Lung (tissue), 12 donors: ENCODE measurements around the gene TMEM151A. TPM values are rescaled to one million over a fixed set of nuclear protein-coding genes. Genes with fewer than 3 reads are reported as not detected.

ENCODE experiments used
- ATAC-seq: fragments of 200-7000 bp; cut with Tn5 transposase; one replicate; pipeline ENCODE4 v1.9.1; 2020; ENCODE audit warnings: moderate number of reproducible peaks; ENCODE audit not compliant: insufficient read depth, low FRiP score
- DNase-seq, 3 donors: peaks; one replicate each; pipeline ENCODE4 v3.0.0-alpha.2; 2013 to 2017
- H3K27ac ChIP-seq, 2 donors: one replicate each; pipeline ENCODE4 v1.5.1; 2013; ENCODE audit warnings: mild to moderate bottlenecking in 2 of 2, moderate library complexity in 2 of 2, control low read depth in 1 of 2, inconsistent platforms in 1 of 2, low read depth in 1 of 2, low read length in 1 of 2
- H3K27me3 ChIP-seq, 3 donors: one replicate each; pipeline ENCODE4 v1.5.1; 2013; ENCODE audit warnings: low read length in 2 of 3; ENCODE audit not compliant: control insufficient read depth in 3 of 3, insufficient read depth in 3 of 3
- H3K36me3 ChIP-seq, 4 donors: one replicate each; pipeline ENCODE4 v1.5.1; 2013; ENCODE audit warnings: low read length in 4 of 4, mild to moderate bottlenecking in 1 of 4, moderate library complexity in 1 of 4; ENCODE audit not compliant: control insufficient read depth in 4 of 4, insufficient read depth in 4 of 4
- H3K4me1 ChIP-seq, 5 donors: one replicate each; pipeline ENCODE4 v1.5.1; 2013; ENCODE audit warnings: low read length in 5 of 5, mild to moderate bottlenecking in 2 of 5, moderate library complexity in 1 of 5; ENCODE audit not compliant: control insufficient read depth in 5 of 5, insufficient read depth in 5 of 5
- H3K4me3 ChIP-seq: one replicate; pipeline ENCODE4 v1.5.1; 2013; ENCODE audit warnings: mild to moderate bottlenecking, control low read depth, moderate library complexity
- H3K9ac ChIP-seq, 2 donors: one replicate each; pipeline ENCODE4 v1.5.1; 2013; ENCODE audit warnings: low read length in 2 of 2, control low read depth in 1 of 2; ENCODE audit not compliant: insufficient read depth in 1 of 2
- H3K9me3 ChIP-seq, 4 donors: one replicate each; pipeline ENCODE4 v1.5.1; 2013; ENCODE audit warnings: low read length in 3 of 4, mild to moderate bottlenecking in 1 of 4, moderate library complexity in 1 of 4; ENCODE audit not compliant: control insufficient read depth in 4 of 4, insufficient read depth in 3 of 4
- WGBS, 2 donors: extraction: QIAGEN DNeasy Blood & Tissue Kit; methylation state at CpG; one replicate each; pipeline ENCODE4 v1.1.7; 2013; 5-methylcytosine and 5-hydroxymethylcytosine counted together
- polyA plus RNA-seq, 2 donors: library from polyadenylated mRNA; stranded (reverse); fragments of 200-250 nt; gene quantifications; one replicate each; pipeline ENCODE4 v1.2.1, GENCODE V29; 2013
- total RNA-seq, 2 donors: library from RNA; depleted of rRNA in 1 of 2; stranded (reverse); fragments of >200 nt in 1 of 2; gene quantifications; one replicate each; pipeline ENCODE4 v1.2.1, GENCODE V29; 2014 to 2021
- TF ChIP-seq, protein P1 (sequence below): IDR thresholded peaks from 2 replicates; pipeline ENCODE4 v1.5.1; 2012; ENCODE audit warnings: mild to moderate bottlenecking; ENCODE audit errors: control extremely low read depth, extremely low read depth
- donor health status: control.
- donor health status: control.
- donor health status: Bipolar disorder and iron deficiency.
- donor health status: healthy.
- donor health status: DM: yes; HTN: yes; CAD: no.

The TMEM151A gene
- total and polyA plus RNA-seq, 4 donors: 0.09 to 0.91 (median 0.25) TPM

DNA sequence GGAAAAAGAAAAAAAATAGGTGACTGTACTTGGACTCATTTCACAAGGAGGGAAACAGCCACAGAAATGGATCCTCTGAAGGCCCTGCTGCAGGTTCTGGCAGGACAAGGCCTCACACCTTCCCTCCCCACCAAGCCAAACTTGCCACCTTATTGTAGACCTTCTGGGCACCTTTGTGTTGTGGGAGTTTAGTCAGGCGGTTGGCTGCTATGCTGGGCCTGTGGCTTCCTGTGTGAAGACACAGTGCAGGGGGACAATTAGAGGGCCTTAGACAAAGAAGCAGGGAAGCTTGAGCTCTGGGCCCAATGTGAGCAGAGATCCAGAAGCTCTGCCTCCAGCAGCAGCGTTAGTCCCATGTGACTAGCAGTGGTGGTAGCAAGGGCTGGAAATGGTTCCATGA, 19.1 kb upstream of the TMEM151A start:
- H3K36me3 ChIP-seq: peaks cover 5 to 50% (median 36%) of the 10 kb centered on the region in 4 donors
- 85 to 86% methylated on average over 2 of the region's 2 CpGs for WGBS, 2 donors
- H3K27me3 ChIP-seq: no peaks in the 10 kb centered on the region
- H3K4me3 ChIP-seq: no peak overlapping the region
- H3K9me3 ChIP-seq: no peaks in the 10 kb centered on the region
- no peak for ATAC-seq
- H3K27ac ChIP-seq: no peak overlapping the region
- no peak for DNase-seq
- peaks cover 0 to 6% (median 2%) of the 10 kb centered on the region in 5 donors for H3K4me1 ChIP-seq
- H3K9ac ChIP-seq: no peak overlapping the region
- TF ChIP-seq, protein P1, sequence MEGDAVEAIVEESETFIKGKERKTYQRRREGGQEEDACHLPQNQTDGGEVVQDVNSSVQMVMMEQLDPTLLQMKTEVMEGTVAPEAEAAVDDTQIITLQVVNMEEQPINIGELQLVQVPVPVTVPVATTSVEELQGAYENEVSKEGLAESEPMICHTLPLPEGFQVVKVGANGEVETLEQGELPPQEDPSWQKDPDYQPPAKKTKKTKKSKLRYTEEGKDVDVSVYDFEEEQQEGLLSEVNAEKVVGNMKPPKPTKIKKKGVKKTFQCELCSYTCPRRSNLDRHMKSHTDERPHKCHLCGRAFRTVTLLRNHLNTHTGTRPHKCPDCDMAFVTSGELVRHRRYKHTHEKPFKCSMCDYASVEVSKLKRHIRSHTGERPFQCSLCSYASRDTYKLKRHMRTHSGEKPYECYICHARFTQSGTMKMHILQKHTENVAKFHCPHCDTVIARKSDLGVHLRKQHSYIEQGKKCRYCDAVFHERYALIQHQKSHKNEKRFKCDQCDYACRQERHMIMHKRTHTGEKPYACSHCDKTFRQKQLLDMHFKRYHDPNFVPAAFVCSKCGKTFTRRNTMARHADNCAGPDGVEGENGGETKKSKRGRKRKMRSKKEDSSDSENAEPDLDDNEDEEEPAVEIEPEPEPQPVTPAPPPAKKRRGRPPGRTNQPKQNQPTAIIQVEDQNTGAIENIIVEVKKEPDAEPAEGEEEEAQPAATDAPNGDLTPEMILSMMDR: no peak

GRCh38 chr11:66274219-66274618, 17.5 kb upstream of the TMEM151A start:
- Histone ChIP-seq H3K36me3 (peaks cover 5 to 50% (median 36%) of the 10 kb centered on the region in 4 donors), H3K4me1 (peaks cover 0 to 6% (median 2%) of the 10 kb centered on the region in 5 donors), H3K27me3 (peaks cover 0 to 2% (median 0%) of the 10 kb centered on the region in 3 donors), H3K4me3 (no peak overlapping the region), H3K9ac (no peak overlapping the region), H3K9me3 (no peaks in the 10 kb centered on the region), H3K27ac (no peak overlapping the region)
- TF ChIP-seq, protein P1: no peak
- 84 to 100% methylated on average over 1 of the region's 1 CpG for WGBS, 2 donors
- DNase-seq (no peak), ATAC-seq (no peak)

GRCh38 chr11:66275396-66275795, 16.3 kb upstream of the TMEM151A start:
- WGBS, 2 donors: 93 to 95% methylated on average over 8 of the region's 8 CpGs
- TF ChIP-seq, protein P1: no peak
- H3K9ac ChIP-seq: no peak overlapping the region
- H3K4me1 ChIP-seq: peaks cover 0 to 7% (median 0%) of the 10 kb centered on the region in 5 donors
- H3K27me3 ChIP-seq: peaks cover 0 to 2% (median 0%) of the 10 kb centered on the region in 3 donors
- H3K4me3 ChIP-seq: no peak overlapping the region
- DNase-seq (no peak), ATAC-seq (no peak)
- no peaks in the 10 kb centered on the region for H3K9me3 ChIP-seq
- peaks cover 5 to 50% (median 35%) of the 10 kb centered on the region in 4 donors for H3K36me3 ChIP-seq
- no peak overlapping the region for H3K27ac ChIP-seq
